ENCODE data around the gene ERP27. TPM values are rescaled to one million over a fixed set of nuclear protein-coding genes. Genes with fewer than 3 reads are reported as not detected.

The ERP27 gene
- total RNA-seq, 4 donors from 2014 or later: 0.54 to 3.4 (median 0.96) TPM; not detected in 1

DNA sequence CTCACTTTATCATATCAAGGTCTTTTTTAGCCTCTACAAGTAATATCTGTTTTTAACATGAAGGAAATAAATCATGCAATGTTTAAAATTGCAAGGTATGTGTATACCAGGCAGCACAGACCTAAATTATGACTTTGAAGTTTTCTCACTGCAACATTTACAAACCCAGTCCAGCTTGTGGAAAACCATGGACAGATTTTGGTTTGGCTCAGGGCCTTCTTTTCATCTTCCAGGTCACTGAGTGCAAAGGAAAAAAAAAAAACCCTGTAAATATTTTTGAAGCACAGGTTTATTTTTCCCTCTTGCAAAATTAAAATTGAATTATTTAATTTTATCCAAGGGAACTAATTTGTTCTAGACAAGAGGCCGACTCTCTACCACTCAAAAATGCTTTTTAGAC lies 66.5 kb downstream of the ERP27 start:
- WGBS, 2 donors (ENCODE audit: low coverage in 1 of 2): 57 to 63% methylated on average over 1 of the region's 1 CpG
- TF ChIP-seq, protein P1, sequence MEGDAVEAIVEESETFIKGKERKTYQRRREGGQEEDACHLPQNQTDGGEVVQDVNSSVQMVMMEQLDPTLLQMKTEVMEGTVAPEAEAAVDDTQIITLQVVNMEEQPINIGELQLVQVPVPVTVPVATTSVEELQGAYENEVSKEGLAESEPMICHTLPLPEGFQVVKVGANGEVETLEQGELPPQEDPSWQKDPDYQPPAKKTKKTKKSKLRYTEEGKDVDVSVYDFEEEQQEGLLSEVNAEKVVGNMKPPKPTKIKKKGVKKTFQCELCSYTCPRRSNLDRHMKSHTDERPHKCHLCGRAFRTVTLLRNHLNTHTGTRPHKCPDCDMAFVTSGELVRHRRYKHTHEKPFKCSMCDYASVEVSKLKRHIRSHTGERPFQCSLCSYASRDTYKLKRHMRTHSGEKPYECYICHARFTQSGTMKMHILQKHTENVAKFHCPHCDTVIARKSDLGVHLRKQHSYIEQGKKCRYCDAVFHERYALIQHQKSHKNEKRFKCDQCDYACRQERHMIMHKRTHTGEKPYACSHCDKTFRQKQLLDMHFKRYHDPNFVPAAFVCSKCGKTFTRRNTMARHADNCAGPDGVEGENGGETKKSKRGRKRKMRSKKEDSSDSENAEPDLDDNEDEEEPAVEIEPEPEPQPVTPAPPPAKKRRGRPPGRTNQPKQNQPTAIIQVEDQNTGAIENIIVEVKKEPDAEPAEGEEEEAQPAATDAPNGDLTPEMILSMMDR (IDR thresholded peaks at IDR 0.05): no peak
- TF ChIP-seq POLR2AphosphoS5 (IDR thresholded peaks at IDR 0.05) (no peak), EP300 (IDR thresholded peaks at IDR 0.05) (no peak), POLR2A (IDR thresholded peaks at IDR 0.05) (no peak)
- H3K27me3 ChIP-seq: no peaks in the 10 kb centered on the region
- H3K9me3 ChIP-seq: peaks cover 0 to 2% (median 0%) of the 10 kb centered on the region in 3 donors
- H3K27ac ChIP-seq: no peak overlapping the region
- no peaks in the 10 kb centered on the region for H3K36me3 ChIP-seq
- peaks cover 0 to 9% (median 0%) of the 10 kb centered on the region in 3 donors for H3K4me1 ChIP-seq
- H3K4me3 ChIP-seq: no peak overlapping the region
- no peak for ATAC-seq

DNA sequence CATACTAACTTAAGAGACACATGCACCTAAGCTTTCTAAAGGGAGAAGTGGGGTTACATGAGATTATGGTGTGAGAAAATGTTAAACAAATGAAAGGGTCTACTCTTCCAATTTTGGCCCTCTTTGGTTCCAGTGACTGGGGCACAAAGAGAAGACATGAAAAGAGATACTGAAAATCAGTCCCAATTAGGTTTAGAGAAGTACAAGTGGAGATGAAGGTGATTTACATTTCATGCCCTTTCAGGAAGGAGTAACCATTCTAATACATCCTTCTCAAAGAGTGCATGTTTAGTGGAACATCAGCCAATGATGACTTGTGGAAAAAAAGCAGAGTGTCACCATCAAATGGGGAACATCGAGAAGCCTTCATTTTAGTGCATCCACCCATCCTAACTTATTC lies 67.1 kb downstream of the ERP27 start:
- TF ChIP-seq POLR2A (IDR thresholded peaks at IDR 0.05): no peak
- no peak for TF ChIP-seq EP300 (IDR thresholded peaks at IDR 0.05)
- no peak for TF ChIP-seq POLR2AphosphoS5 (IDR thresholded peaks at IDR 0.05)
- TF ChIP-seq, protein P1 (IDR thresholded peaks at IDR 0.05): no peak
- Histone ChIP-seq H3K36me3 (no peaks in the 10 kb centered on the region), H3K27ac (no peak overlapping the region), H3K4me1 (peaks cover 0 to 9% (median 0%) of the 10 kb centered on the region in 3 donors), H3K27me3 (no peaks in the 10 kb centered on the region), H3K9me3 (peaks cover 0 to 6% (median 0%) of the 10 kb centered on the region in 3 donors), H3K4me3 (no peak overlapping the region)
- ATAC-seq: no peak
- 56 to 85% methylated on average over 1 of the region's 1 CpG for WGBS, 2 donors (ENCODE audit: low coverage in 1 of 2)

DNA sequence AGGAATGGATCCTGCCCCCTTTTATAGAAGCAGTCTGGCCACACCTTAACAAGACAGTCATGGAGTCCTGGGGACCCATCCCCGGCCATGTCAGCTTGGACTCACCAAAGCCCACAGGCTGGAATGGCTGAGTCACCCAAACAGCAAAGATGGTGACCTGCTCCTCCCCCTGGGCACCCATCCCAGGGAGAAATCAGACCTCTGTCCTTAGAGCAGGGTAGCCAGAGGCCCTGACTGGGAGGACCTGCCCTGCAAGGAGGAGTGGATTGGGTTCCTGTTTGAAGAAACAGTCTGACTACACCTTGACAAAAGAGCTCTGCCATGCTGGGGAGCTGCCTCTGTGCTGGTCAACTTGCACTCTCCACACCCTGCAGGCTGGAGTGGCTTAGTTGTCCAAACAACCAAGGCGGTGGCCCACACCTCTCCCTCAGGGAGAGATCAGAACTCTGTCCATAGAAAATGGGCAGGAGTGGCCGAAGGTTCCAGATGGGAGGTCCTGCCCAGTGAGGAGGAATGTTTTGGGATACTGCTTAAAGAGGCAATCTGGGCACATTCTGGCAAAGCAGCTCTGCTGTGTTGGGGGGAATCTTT lies 69.3 kb downstream of the ERP27 start:
- Histone ChIP-seq H3K9me3 (peaks cover 0 to 6% (median 0%) of the 10 kb centered on the region in 3 donors), H3K4me3 (no peak overlapping the region), H3K36me3 (no peaks in the 10 kb centered on the region), H3K27me3 (no peaks in the 10 kb centered on the region), H3K27ac (no peak overlapping the region), H3K4me1 (peaks cover 0 to 9% (median 0%) of the 10 kb centered on the region in 3 donors)
- WGBS, 2 donors (ENCODE audit: low coverage in 1 of 2): no CpG with 5 or more reads among the region's 3 CpGs
- TF ChIP-seq POLR2A (IDR thresholded peaks at IDR 0.05): no peak
- no peak for TF ChIP-seq POLR2AphosphoS5 (IDR thresholded peaks at IDR 0.05)
- TF ChIP-seq, protein P1 (IDR thresholded peaks at IDR 0.05): no peak
- no peak for TF ChIP-seq EP300 (IDR thresholded peaks at IDR 0.05)
- no peak for ATAC-seq

Other genes with a start within 250 kb of the ERP27 start
- not detected for gene GUCY2C, start 241.9 kb downstream of the ERP27 start, total RNA-seq
- 10 to 100 TPM; 13.5 to 24.3 (median 21.1) TPM for gene WBP11, start 135.1 kb downstream of the ERP27 start, total RNA-seq
- gene C12orf60, start 134.9 kb downstream of the ERP27 start, total RNA-seq: 1 to 10 TPM in 2 of 4 donors, under 1 TPM in 2; 0.40 to 1.5 (median 1.0) TPM
- gene SMCO3, start 124.4 kb downstream of the ERP27 start, total RNA-seq: under 1 TPM in 3 of 4 donors, not detected in 1; 0.13 to 0.57 (median 0.31) TPM
- gene ART4, start 95.0 kb downstream of the ERP27 start, total RNA-seq: 1 to 10 TPM in 1 of 4 donors, under 1 TPM in 3; 0.13 to 1.7 (median 0.62) TPM
- gene MGP, start 52.7 kb downstream of the ERP27 start, total RNA-seq: 100 to 1,000 TPM; 506 to 706 (median 636) TPM
- gene ARHGDIB, start 23.1 kb upstream of the ERP27 start, total RNA-seq: 100 to 1,000 TPM in 1 of 4 donors, 10 to 100 TPM in 3; 22.4 to 108 (median 74.2) TPM
- not detected for gene PDE6H, start 34.5 kb upstream of the ERP27 start, total RNA-seq